Parathyroid adenoma (tissue), 2 donors: ENCODE results near the gene LZTS2.
"Not testable (repeated sequence)": the region's sequence is repeated elsewhere in the genome, so short reads cannot be mapped to it uniquely, and the experiment has no call there.

Experiments
- H2AFZ ChIP-seq: fragments of 300-600 bp; sonication (generic); one replicate; pipeline ENCODE4 v1.7.0; 2017; ENCODE audit warnings: antibody characterized with exemption, mild to moderate bottlenecking
- H3K27ac ChIP-seq: fragments of 300-600 bp; sonication (generic); one replicate; pipeline ENCODE4 v1.7.0; 2017
- H3K27me3 ChIP-seq: fragments of 300-600 bp; sonication (generic); one replicate; pipeline ENCODE4 v1.7.0; 2017; ENCODE audit warnings: low read length; ENCODE audit not compliant: control insufficient read depth, insufficient read depth
- H3K36me3 ChIP-seq: fragments of 300-600 bp; sonication (generic); one replicate; pipeline ENCODE4 v1.7.0; 2017; ENCODE audit warnings: low read length; ENCODE audit not compliant: control insufficient read depth, insufficient read depth
- H3K4me1 ChIP-seq: fragments of 300-600 bp; sonication (generic); one replicate; pipeline ENCODE4 v1.7.0; 2017; ENCODE audit warnings: control low read depth
- H3K4me2 ChIP-seq: fragments of 300-600 bp; sonication (generic); one replicate; pipeline ENCODE4 v1.7.0; 2017; ENCODE audit warnings: low read length
- H3K4me3 ChIP-seq: fragments of 300-600 bp; sonication (generic); one replicate; pipeline ENCODE4 v1.7.0; 2017; ENCODE audit warnings: low read depth, low read length
- H3K79me2 ChIP-seq: fragments of 300-600 bp; sonication (generic); one replicate; pipeline ENCODE4 v1.7.0; 2017; ENCODE audit warnings: control low read depth
- H3K9ac ChIP-seq: fragments of 300-600 bp; sonication (generic); one replicate; pipeline ENCODE4 v1.7.0; 2017; ENCODE audit warnings: mild to moderate bottlenecking
- H3K9me3 ChIP-seq: fragments of 300-600 bp; sonication (generic); one replicate; pipeline ENCODE4 v1.7.0; 2017; ENCODE audit warnings: low read length; ENCODE audit not compliant: control insufficient read depth
- TF ChIP-seq, protein P1 (sequence below): fragments of 300-600 bp; sonication (generic); IDR thresholded peaks from one replicate; pipeline ENCODE4 v1.7.0; 2017; ENCODE audit warnings: antibody characterized with exemption, mild to moderate bottlenecking
- donor health status: primary hyperparathyroidism.

Gene LZTS2

DNA sequence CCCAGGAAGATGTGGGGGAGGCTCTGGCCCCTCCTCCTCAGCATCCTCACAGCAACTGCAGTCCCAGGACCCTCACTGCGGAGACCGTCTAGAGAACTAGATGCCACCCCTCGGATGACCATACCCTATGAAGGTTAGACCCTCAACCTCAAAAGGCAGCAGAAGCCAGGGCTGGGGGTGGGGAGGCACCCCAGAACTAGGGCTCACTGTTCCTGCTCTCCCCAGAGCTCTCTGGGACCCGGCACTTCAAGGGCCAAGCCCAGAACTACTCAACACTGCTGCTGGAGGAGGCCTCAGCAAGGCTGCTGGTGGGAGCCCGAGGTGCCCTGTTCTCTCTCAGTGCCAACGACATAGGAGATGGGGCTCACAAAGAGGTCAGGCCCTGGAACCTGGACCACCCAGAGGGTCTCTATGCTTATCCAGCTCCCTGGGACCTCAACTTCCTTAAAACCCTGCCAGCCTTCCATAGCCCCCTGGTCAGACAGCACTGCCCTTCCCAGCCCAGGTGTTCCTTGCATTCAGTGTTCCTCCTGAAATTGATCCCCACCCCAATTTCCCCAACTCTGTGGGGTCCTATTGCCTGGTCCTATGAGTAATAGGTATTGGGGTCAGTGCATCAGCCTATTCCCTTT, 26.6 kb upstream of the LZTS2 start:
- Histone ChIP-seq H3K9me3 (no peaks in the 10 kb centered on the region), H3K27me3 (no peaks in the 10 kb centered on the region), H3K36me3 (no peaks in the 10 kb centered on the region), H3K4me1 (peaks cover 11% of the 10 kb centered on the region), H3K27ac (no peak overlapping the region), H3K9ac (no peak overlapping the region), H3K4me2 (no peak overlapping the region), H3K4me3 (no peak overlapping the region), H2AFZ (no peak overlapping the region), H3K79me2 (no peaks in the 10 kb centered on the region)
- TF ChIP-seq, protein P1, sequence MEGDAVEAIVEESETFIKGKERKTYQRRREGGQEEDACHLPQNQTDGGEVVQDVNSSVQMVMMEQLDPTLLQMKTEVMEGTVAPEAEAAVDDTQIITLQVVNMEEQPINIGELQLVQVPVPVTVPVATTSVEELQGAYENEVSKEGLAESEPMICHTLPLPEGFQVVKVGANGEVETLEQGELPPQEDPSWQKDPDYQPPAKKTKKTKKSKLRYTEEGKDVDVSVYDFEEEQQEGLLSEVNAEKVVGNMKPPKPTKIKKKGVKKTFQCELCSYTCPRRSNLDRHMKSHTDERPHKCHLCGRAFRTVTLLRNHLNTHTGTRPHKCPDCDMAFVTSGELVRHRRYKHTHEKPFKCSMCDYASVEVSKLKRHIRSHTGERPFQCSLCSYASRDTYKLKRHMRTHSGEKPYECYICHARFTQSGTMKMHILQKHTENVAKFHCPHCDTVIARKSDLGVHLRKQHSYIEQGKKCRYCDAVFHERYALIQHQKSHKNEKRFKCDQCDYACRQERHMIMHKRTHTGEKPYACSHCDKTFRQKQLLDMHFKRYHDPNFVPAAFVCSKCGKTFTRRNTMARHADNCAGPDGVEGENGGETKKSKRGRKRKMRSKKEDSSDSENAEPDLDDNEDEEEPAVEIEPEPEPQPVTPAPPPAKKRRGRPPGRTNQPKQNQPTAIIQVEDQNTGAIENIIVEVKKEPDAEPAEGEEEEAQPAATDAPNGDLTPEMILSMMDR, result no peak

- not testable (repeated sequence) for H3K4me1 ChIP-seq, H3K27ac ChIP-seq, H3K27me3 ChIP-seq, H3K9me3 ChIP-seq, H3K36me3 ChIP-seq, H3K79me2 ChIP-seq, H3K4me3 ChIP-seq, H3K4me2 ChIP-seq, H3K9ac ChIP-seq, H2AFZ ChIP-seq
These were observed 24.2 kb upstream of the LZTS2 start for GRCh38 chr10:100975397-100975796.

DNA sequence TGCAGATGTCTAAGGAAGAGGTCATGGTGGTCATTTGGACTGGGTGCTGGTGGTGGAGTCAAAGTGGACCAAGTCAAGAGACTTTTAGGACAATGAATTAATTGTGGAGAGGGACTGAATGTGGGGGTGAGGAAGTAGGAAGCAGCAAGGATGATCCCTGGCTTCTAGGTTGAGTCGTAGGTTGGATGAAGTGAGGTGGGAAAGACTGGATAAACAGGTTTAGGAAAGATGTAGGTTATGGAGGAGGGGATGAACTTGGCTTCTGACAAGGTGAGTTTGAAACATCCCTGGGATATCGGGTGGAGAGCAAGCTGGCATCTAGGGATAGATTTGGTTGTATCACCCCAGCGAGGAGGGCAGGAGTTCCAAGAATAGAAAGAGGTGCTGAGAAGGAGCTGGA, 22.7 kb upstream of the LZTS2 start:
- no peak overlapping the region for H3K4me2 ChIP-seq
- H3K9me3 ChIP-seq, result no peaks in the 10 kb centered on the region
- no peaks in the 10 kb centered on the region for H3K79me2 ChIP-seq
- peaks cover 2% of the 10 kb centered on the region for H3K4me1 ChIP-seq
- H3K9ac ChIP-seq, result no peak overlapping the region
- H3K27me3 ChIP-seq, result no peaks in the 10 kb centered on the region
- no peaks in the 10 kb centered on the region for H3K36me3 ChIP-seq
- TF ChIP-seq, protein P1, result no peak
- no peak overlapping the region for H2AFZ ChIP-seq
- no peak overlapping the region for H3K27ac ChIP-seq
- H3K4me3 ChIP-seq, result no peak overlapping the region

DNA sequence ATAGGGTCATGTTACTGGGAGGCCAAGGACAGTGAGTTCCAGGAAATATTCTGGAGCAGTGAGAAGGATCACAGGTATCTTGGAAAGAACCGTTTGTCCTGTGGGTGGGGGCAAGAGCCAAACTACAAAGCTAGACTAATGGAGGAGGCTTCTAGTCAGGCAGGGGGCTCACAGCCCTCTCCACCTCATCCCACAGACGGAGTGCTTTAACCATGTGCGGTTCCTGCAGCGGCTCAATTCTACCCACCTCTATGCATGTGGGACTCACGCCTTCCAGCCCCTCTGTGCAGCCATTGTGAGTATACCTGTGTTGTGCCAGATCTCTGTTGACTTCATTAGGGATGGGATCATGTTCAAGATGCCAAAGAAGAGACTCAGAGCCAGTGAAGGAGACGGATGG, 22.2 kb upstream of the LZTS2 start:
- Histone ChIP-seq H3K27me3 (no peaks in the 10 kb centered on the region), H3K9ac (no peak overlapping the region), H2AFZ (no peak overlapping the region), H3K4me1 (peaks cover 2% of the 10 kb centered on the region), H3K4me2 (no peak overlapping the region), H3K79me2 (no peaks in the 10 kb centered on the region), H3K4me3 (no peak overlapping the region), H3K27ac (no peak overlapping the region), H3K9me3 (no peaks in the 10 kb centered on the region), H3K36me3 (no peaks in the 10 kb centered on the region)
- TF ChIP-seq, protein P1, result no peak

- TF ChIP-seq, protein P1, result no peak
- Histone ChIP-seq H3K36me3 (no peaks in the 10 kb centered on the region), H2AFZ (no peak overlapping the region), H3K4me3 (no peak overlapping the region), H3K4me1 (peaks cover 2% of the 10 kb centered on the region), H3K27me3 (no peaks in the 10 kb centered on the region), H3K4me2 (no peak overlapping the region), H3K9me3 (no peaks in the 10 kb centered on the region), H3K9ac (no peak overlapping the region), H3K27ac (no peak overlapping the region), H3K79me2 (no peaks in the 10 kb centered on the region)
These were observed 21.3 kb upstream of the LZTS2 start for GRCh38 chr10:100978121-100978900.
